Adipose tissue (tissue), 3 donors: ENCODE data around the gene PRPF31. TPM values are rescaled to one million over a fixed set of nuclear protein-coding genes. Genes with fewer than 3 reads are reported as not detected.
"Not testable (repeated sequence)": the region's sequence is repeated elsewhere in the genome, so short reads cannot be mapped to it uniquely, and the experiment has no call there.

Experiments
- H3K27ac ChIP-seq: one replicate; pipeline ENCODE4 v1.5.1; 2013; ENCODE audit warnings: low read depth, low read length
- WGBS, 3 donors: extraction: QIAGEN DNeasy Blood & Tissue Kit; methylation state at CpG; one replicate each; pipeline ENCODE4 v1.1.7; 2013; 5-methylcytosine and 5-hydroxymethylcytosine counted together
- polyA plus RNA-seq, 3 donors: library from polyadenylated mRNA; stranded (reverse); fragments of 200-250 nt; gene quantifications; one replicate each; pipeline ENCODE4 v1.2.3, GENCODE V29; 2013
- donor health status: healthy with polysubstance abuse.
- donor health status: Bipolar disorder and iron deficiency.
- donor health status: healthy.

PRPF31 gene
- polyA plus RNA-seq, 3 donors, result 21.0 to 47.7 (median 46.6) TPM

DNA sequence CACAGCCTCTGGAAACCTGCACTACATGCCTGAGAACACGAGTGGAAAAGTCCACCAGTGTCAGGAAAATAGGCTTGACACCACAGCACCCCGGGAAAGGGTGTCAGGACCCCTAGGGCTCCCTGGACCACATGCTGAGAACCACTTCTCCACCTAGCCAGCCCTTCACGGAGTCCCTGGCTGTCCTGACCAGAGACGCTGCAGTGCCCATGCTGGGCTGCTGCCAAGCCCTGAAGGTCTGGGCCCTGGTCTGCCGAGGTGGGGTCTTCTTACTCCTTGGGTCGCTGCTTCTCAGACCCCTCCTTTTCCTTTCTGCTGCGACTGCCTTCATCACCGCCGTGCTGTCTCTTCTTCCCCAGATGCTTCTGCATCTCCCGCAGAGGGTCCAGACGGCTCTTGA, 40.9 kb downstream of the PRPF31 start:
- WGBS, 3 donors, result 81 to 85% (median 84%) methylated on average over 11 of the region's 11 CpGs
- H3K27ac ChIP-seq, result no peak overlapping the region

DNA sequence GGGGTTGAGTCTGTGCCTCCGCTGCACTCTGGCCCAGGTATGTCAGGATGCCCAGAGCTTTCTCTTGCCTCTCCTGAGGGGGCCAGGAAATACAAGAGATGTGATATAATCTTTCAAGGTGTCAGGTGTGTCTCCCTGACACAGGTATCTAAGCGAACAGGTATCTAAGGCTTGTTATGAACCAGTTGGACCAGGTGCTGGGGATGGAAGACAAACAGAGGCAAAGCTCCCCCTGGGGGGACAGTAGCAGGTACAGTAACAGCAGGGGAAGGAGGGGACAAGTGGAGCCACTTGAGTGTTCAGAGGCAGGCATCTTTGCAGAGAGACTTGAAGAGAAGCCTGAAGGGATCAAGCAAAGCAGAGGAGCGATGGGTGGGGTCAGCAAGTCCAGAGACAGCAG, 41.4 kb downstream of the PRPF31 start:
- 79 to 96% (median 95%) methylated on average over 3 of the region's 3 CpGs for WGBS, 3 donors
- H3K27ac ChIP-seq, result no peak overlapping the region

DNA sequence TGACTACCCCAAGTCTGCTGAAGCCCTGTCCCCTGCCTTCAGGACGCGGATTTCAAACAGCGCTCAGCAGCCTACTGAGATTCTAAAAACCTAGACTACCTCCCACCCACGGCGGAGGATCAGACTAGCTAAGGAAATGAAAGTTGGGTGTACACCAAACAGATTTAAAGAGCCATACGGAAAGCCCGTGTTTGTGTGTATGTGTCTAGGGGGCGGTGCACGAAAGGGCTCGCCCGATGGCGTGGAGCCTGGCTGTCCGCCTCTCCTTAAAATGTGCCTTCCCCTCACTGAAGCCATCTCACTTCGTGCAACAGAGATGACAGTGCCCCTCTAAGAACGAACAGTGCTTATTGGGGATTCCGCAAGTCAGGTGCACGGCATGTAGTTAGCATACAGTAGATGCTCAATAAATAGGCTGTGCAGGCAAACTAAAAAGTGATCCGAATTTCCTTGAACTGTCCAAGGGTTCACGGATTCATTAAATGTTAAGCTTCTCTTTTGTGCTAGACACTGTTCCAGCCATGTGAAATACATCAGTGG, 43.3 kb downstream of the PRPF31 start:
- 9 to 10% (median 9%) methylated on average over 19 of the region's 19 CpGs for WGBS, 3 donors
- no peak overlapping the region for H3K27ac ChIP-seq

DNA sequence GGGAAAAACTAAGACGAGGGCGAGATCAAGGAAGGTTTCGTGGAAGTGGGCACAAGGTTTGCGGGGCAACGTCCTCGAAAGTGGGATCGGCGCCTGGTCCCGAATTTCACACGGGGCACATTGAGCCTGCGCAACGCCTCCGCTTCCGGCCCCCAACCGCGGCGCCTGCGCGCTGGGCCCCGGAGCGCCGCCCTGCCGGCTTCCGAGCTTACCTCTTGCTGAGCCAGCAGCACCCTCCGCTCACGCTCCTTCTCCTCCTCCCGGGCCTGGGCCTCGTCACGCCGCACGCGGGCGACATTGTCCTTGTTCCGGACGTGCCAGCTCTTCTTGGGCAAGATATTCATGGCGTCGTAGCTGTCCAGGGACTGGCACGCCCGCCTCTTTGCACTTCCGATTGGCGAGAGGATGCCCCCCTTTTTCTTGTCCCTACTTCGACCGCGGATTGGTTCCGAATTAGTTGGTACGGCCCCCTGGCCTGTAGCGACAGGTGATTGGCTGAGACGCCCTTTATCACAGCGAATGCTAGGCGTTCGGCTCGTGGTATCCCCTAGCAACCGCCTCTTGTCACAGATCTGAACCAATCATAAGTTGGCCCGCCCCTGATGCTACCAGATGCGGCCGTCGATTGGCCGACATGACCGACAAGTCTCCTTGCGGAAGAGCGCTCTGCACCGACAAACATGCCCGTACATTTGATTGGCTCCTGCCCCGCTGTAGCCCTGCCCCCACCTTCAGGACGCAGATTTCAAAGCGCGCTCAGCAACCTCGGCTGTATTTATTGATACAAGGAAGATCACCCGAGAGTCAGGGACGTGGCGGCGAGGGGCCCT, 44.0 kb downstream of the PRPF31 start, which contains the start of gene LENG1:
LENG1 (minus strand) TSS at position 370 of the 830 bp plus-strand sequence; CDS start at position 344, 26 bp downstream.
- H3K27ac ChIP-seq, result peak within 1 kb of the TSS; percentile 60
- WGBS, 3 donors, result 0 to 1% (median 0%) methylated on average over 70 to 72 of the region's 72 CpGs

DNA sequence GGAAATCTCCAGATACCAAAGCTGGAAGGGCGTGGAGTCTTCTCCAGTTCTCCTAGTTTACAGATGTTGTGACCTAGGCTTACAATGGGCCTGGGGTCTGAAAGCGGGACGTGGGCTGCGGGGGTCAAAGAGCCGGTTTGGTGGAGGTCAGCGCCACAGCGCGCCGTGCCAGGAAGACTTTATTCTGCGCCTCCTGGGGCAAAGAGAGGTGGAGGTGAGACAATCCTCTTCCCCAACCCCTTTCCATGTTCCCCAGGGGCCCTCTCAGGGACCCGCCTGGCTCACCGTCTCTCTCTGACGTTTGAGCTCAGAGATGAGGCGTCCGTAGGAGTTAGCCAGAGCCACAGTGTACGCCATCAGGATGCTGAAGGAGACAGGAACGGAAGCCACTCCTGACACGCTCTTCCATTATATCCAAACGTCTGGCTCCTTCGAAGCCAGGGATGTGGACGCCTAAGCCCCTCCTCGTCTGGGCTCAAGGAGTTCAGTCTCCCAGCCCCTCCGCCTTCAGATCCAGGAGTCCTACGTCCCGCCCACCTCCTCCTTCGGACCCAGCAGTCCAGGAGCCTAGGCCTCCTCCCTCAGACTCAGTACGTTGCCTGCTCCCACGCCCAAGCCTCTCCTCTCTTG, 44.7 kb downstream of the PRPF31 start:
- WGBS, 3 donors, result 1 to 4% (median 2%) methylated on average over 26 to 28 of the region's 28 CpGs
- peak overlapping the region; percentile 3 for H3K27ac ChIP-seq

DNA sequence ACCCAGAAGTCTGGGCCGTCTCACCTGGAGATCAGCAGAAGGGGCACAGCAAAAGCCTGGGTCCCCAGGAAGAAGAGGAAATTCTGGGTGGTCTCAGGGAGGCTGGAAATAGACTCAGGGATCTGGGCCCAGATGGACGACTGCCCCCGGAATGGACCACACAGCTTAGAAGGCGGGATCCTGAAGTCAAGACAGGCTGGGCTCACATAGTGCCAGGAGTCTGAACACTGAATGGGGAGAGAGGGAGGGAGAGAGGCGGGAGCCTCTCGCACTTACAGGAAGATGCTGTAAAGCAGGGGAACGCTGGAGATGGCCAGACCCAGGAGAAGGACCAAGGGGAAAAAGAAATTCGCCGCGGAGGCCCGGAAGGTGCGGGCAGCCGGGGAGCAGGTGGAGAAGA, 45.3 kb downstream of the PRPF31 start:
- no peak overlapping the region for H3K27ac ChIP-seq
- 38 to 52% (median 40%) methylated on average over 13 of the region's 13 CpGs for WGBS, 3 donors

DNA sequence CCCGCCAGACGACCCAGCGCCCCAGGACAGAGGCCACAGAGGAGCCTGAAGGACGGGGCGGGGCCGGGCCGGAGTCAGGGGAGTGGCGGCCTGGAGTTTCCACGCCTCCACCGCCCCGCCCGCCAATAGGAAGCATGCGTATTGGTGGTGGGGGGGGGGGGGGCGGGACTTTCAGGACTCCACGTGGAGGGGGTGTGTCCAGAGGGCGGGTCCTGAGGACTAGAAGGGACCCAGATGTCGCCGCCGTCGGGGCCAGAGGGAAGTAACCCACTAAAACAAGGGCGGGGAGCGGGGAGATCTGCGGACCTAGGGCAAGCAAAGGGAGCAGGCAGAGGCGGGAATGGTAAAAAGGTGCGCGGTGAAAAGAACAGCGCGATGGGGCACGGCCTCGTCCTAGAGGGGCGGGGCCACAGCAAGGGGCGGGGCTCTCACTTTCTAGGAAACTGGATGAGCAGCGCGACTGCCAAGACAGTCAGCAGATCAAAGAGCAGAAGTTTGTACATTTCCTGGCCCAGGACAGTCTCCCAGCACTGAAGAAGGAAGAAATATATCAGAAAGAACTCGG, 46.8 kb downstream of the PRPF31 start:
- WGBS, 3 donors, result 1 to 3% (median 3%) methylated on average over 26 to 35 of the region's 35 CpGs
- no peak overlapping the region for H3K27ac ChIP-seq

DNA sequence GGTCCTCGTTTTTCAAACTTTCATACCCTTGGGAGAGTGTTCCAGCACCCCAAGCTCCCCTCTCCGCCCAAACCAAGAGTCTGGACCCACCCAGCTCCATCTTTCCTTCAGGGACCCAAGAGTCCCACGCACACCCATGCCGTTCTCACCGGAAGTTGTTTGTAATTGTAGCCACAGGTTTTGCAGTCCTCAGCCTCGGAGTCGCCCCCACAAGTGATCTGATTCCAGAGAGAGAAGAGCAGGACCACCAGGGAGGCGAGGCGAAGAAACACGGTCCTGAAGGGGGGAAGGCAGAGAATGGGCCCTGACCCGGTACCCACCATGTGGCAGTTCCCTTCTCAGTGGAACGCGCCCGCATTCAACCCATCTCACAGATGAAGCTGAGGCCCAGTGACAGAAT, 47.3 kb downstream of the PRPF31 start:
- 59 to 74% (median 59%) methylated on average over 14 of the region's 14 CpGs for WGBS, 3 donors
- H3K27ac ChIP-seq, result no peak overlapping the region

DNA sequence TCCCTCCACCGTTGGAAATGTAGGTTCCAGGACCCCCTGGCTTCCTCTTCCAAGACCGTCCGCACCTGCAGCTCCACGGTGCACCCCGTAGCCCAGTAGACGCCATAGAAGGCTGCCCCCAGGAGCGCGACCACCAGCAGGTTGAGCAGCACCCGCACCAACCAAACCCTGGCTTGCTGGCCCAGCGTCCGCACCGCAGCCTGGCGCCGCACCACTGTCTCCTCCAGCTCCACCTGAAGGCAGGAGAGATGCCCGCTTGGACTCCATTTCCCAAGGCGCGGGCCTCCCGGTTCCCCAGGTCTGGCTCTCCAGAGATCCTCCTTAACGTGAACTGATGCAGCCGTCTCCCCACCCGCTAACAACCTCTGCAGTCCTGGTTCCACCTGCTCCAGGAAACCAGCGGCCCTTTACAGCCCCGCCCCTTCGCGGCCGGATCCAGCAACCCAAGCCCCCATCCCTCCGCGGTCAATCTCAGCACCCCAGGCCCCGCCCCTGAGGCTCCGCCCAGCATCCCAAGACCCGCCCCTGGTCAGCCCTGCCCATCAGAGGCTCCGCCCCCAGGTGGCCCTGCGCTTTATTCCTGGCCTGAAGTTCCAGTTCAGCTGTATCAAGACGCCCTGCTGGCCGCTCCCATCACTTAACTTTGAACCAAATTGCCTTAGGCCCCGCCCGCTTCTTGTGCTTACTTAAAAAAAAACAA, 49.0 kb downstream of the PRPF31 start:
- 13 to 21% (median 14%) methylated on average over 33 to 37 of the region's 37 CpGs for WGBS, 3 donors
- no peak overlapping the region for H3K27ac ChIP-seq

DNA sequence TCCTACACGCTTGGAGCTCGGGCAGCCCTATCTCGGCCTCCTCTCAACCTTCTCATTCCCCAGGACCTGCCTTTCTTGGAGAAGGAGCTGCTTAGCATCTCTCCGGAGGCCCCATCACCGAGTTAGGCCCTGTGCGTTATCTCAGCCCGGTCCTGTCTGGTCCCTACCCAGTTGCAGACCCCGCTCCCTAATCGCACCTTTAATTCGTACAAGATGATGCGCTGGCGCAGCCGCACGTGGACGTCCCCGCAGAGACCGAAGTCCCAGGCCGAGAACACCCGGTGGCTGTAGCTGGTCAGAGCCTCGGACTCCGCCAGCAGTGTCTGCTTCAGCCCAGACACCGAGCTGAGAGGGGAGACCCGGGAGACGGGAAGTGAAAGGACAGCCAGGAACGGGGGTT, 49.7 kb downstream of the PRPF31 start:
- 89 to 92% (median 91%) methylated on average over 25 of the region's 25 CpGs for WGBS, 3 donors
- H3K27ac ChIP-seq, result no peak overlapping the region

DNA sequence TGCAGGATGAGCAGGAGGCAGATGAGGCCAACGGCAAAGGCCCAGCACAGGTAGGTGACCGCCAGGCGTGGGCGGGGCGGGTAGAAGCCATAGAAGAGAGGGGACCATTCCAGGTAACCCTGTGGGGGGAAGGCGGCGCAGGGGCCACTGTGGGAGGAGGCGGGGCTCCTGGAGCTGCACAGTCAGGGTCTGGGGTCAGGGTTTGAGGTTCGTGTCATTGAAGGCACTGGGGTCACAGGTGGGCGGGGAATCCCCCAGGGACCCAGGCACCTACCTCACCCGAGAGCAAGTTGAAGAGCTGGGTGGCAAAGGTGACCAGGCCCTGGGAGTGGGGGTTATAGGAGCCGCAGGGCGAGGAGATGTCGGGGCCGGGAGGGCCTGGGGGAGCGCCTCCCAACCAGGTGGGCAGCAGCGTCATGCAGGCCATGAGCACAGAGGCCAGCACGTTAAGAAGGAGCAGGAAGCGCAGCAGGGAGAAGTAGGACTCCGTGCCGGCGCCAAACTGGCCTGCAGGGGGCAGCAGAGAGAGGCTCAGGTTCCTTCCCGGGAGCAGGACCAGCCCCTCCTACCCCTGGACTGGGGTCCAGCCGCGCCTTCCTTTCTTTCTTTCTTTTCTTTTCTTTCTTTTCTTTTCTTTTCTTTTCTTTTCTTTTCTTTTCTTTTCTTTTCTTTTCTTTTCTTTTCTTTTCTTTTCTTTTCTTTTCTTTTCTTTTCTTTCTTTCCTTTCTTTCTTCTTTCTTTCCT, 52.8 kb downstream of the PRPF31 start:
- no peak overlapping the region for H3K27ac ChIP-seq
- 25 to 36% (median 30%) methylated on average over 20 to 25 of the region's 25 CpGs for WGBS, 3 donors

DNA sequence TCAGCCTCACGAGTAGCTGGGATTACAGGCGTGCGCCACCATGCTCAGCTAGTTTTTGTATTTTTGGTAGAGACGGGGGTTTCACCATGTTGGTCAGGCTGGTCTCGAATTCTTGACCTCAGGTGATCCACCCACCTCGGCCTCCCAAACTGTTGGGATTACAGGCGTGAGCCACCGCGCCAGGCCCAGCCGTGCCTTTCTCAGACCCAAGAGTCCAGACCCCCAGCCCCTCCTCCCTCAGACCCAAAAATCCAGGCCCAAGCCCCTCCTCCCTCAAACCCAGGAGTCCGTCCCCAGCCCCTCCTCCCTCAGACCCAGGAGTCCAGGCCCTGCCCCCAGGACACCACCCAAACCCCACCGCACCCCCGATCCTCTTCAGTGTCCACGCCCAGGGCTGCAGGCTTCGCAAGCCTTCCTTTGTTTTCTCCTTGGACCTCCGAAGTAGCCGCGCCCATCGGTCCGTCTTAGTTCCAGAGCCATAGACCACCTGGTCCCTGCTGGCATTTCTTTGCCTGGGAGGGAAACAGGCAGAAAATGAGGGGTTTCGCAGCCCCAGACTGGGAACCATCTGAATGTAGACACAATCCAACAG, 53.7 kb downstream of the PRPF31 start:
- 85 to 92% (median 88%) methylated on average over 21 of the region's 21 CpGs for WGBS, 3 donors
- H3K27ac ChIP-seq, result no peak overlapping the region

DNA sequence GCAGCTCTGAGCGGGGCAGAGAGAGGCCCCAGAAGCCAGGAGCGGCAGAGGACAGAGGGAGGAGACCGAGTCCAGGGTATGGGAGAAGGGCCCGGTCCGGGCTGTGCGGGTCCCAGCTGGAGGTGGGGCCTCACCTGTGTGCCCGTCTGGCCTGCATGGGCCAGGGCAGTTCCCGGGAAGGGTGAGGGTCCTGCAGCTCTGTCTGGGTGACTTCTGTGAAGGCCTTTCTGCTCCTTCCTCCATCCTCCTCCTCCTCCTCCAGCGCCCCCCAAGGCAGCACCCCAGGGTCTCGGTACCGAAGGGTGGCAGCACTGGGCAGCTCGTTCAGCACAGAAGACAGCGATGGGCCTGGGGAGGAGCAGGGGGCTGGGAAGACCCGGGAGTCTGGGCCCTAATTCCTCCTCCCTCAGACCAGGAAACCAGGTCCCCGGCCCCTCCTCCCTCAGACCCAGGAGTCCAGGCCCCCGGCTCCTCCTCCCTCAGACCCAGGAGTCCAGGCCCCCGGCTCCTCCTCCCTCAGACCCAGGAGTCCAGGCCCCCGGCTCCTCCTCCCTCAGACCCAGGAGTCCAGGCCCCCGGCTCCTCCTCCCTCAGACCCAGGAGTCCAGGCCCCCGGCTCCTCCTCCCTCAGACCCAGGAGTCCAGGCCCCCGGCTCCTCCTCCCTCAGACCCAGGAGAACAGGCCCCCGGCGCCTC, 56.3 kb downstream of the PRPF31 start:
- not testable (repeated sequence) for H3K27ac ChIP-seq
- WGBS, 3 donors, result 60 to 73% (median 70%) methylated on average over 9 to 18 of the region's 23 CpGs

DNA sequence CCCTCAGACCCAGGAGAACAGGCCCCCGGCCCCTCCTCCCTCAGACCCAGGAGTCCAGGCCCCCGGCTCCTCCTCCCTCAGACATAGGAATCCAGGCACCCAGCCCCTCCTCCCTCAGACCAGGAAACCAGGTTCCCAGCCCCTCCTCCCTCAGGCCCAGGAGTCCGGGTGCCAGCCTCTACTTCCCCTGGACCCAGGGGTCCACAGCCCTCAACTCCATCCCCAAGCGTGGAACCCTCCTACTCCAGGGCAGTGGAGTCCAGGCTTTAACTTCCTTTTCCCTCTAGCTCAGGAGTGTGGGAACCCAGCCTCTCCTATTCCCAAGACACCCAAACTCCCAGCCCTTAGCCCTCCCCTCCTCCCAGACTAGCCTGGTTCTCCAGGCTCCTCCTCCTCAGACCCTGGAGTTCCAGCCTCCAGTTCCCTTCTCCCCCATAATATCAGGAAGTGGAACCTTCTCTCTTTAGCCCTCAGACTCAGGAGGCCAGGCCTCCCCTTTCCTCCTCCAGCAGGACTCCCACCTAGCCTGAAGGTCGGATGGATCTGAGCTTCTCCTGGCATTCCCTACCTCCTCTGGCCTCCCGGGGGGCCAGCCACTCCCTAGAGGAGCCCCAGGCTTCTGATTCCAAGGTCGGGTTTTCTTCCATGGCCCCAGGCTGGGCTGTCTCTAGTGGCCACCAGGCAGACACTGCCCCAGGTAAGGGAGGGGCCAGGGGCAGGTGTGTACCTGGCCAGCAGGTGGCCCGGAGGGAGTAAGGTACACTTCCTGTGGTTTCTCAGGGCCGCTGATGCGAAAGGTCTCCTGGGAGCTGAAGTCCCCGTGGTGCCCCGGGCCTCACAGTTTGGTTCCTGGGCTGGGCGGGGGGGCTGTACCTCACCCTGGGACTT, 57.2 kb downstream of the PRPF31 start, which contains the start of gene TMC4:
TMC4 (minus strand) TSS at position 690 of the 888 bp plus-strand sequence; CDS start at position 647, 43 bp downstream.
- whole genome bisulfite sequencing, 3 donors, result 6 to 15% (median 12%) methylated on average over 13 of the region's 13 CpGs
- H3K27ac ChIP-seq, result no peak within 1 kb of the TSS

DNA sequence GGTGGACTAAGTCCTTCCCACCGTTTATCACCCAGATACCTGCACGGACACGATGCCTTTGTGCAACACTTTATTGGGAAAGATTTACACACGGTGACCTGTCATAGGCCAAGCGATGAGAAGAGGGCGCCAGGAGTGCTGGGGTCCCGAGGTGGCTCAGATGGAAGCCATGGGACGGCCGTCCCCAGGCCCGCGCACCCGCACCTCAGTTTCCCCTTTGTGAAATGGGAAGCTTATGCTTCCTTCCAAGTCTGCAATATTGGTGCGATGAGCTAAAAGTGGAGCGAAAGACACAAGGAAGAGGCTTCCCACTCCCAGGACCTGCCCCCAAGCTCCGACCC, 57.8 kb downstream of the PRPF31 start:
- 35 to 44% (median 36%) methylated on average over 15 of the region's 15 CpGs for WGBS, 3 donors
- no peak overlapping the region for H3K27ac ChIP-seq
